Urothelium cell line (cell line): ENCODE data around the gene SRRM4.

Experiments used
- DNase-seq: peaks from one replicate; pipeline ENCODE4 v3.0.0; 2011; ENCODE audit warnings: low spot score, mixed read lengths
- FAIRE-seq: peaks from 2 replicates; lab custom pipeline; 2011; peaks lifted over from hg19 to GRCh38; lab: Jason Lieb, UNC

SRRM4 gene

DNA sequence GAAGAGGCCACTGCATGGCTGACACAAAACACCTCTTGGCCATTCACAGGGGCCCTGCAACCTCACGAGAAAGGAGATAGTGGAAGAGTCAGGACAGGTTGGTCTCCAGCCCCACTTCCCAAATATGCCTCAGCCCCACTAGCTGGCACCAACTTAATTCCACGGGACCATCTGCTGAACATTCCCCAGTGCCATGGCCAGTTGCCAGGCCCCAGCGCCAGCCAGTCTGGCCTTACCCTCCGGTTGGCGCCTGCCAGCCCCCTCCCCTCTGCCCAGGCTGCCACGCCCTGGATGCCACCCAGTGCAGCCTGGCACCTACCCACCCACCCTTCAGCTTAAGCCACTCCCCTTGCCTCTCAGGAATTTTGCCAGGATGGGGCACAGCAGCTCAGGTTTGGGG, 176.2 kb downstream of the SRRM4 start:
- no peak for FAIRE-seq

DNA sequence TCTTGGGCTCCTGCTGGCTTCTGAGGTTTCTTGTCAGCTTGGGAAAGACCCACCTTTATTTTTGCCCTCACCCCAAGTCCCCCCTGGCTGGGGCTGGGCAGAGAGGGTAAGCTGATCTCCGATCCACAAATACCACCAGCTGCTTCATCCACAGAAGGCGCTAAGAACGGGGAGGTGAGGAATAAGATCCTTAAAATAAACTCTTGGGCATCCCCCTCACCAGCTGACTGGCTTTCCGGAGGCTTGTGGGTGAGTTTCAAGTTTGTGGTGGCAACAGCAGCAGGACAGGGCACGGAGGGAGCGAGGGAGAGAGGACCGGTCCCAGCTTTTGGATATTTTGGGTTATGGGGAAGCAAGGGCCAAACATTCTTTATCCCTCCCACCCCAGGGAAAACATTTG, 176.6 kb downstream of the SRRM4 start:
- FAIRE-seq = no peak
- no peak for DNase-seq

More for the DNA sequence above, 176.2 kb downstream of the SRRM4 start:
- DNase-seq = no peak

GRCh38 chr12:119158402-119158801, 177.1 kb downstream of the SRRM4 start:
- no peak for FAIRE-seq
- no peak for DNase-seq

DNA sequence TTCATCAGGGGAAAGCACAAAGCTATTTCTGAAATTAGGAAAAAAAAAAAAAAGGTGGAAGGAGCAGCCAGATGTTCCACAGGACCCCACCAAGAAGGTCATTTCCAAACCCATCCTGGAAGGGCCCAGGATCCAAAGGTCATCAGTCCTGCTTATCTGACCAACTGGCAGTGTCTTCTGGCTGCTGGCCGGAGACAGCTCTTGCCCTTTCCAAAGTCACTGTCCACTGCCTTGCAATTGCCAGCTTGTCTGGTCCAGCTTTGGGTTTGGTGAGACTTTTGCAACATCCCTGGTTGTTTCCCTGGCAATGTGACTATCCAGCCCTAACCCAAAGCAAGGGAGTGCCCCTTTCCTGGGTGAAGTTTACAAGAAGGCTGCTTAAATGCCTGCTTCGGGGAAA, 178.5 kb downstream of the SRRM4 start:
- no peak for DNase-seq
- FAIRE-seq = no peak

- FAIRE-seq = no peak
- no peak for DNase-seq
These were observed 186.6 kb downstream of the SRRM4 start for GRCh38 chr12:119167902-119168301.

- no peak for DNase-seq
- FAIRE-seq = no peak
These were observed 187.4 kb downstream of the SRRM4 start for GRCh38 chr12:119168721-119169120.

- no peak for DNase-seq
- FAIRE-seq = no peak
These were observed 187.8 kb downstream of the SRRM4 start for GRCh38 chr12:119169150-119169549.

DNA sequence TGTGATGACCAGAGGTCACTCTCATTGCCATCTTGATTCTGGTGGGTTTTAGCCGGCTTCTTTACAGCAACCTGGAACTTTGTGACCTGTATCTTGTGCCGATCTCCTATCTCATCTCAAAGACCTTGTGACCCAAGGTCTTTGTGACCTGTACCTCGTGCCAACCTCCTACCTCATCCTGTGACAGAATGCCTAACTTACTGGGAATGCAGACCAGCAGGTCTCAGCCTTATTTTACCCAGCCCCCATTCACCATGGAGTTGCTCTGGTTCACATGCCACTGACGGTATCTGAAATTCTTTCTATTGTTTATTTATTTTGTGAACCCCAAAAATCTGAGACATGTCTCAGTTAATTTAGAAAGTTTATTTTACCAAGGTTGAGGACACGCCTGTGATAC, 189.9 kb downstream of the SRRM4 start:
- FAIRE-seq (no peak), DNase-seq (no peak)

DNA sequence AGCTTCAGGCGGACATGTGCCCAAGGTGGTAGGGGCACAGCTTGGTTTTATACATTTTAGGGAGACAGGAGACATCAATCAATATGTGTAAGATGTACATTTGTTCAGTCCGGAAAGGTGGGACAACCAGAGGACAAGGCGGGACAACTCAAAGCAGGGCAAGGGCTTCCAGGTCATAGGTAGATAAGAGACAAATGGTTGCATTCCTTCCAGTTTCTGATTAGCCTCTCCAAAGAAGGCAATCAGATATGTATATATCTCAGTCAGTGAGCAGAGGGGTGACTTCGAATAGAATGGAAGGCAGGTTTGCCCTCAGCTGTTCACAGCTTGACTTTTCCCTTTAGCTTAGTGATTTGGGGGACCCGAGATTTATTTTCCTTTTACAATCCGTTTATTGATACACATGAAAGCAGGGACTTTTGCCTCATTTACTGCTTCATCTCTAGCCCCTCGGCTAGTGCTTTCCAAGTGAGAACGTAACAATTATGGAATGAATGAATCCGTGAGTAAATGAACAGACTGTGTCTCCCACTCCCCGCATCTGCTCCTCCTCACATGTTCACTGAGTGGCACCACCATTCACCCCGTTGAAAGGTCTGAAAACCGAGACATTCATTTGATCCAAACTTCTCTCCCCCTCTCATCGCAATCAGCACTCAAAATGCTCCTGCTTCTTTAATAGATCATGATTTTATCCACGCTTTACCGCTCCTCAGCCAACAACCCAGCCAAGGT, 190.5 kb downstream of the SRRM4 start:
- no peak for FAIRE-seq
- no peak for DNase-seq

GRCh38 chr12:119175081-119175480, 193.7 kb downstream of the SRRM4 start:
- FAIRE-seq = no peak
- DNase-seq = no peak

DNA sequence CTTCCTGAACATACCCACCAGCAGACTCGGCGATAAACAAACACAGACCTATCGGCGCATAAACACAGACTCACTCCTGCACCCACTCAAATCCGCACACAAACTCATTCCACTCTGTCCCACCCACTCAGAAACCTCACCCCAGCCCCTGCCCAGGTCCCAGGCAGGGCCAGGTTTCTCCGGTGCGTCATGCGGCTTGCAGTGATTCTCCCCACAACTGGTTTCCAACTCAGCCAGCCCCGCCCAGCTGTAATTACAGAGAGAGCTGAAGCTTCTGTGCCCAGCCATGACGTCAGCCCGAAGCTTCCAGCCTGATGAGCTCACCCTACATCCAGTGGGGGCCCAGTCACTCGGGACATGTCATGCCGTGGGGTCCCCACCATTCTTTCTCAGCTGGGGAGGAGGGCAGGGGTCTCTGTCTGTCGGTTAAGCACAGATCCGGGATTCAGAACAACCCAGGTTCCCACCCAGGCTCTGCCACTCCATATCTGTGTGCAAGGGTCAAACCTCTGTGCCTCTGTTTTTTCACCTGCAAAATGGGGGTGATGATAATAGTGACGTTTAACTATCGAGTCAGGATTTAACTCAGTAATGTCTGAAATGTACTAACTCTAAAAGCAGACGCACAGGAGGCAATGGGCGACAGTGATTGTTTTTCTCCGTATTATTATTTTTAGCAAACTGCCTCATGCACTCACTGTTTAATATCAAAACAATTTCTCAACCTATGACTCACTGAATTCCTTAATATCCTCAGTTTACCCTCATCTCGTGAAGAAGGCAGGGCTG, 195.1 kb downstream of the SRRM4 start:
- FAIRE-seq (no peak), DNase-seq (peak; percentile 84)

DNA sequence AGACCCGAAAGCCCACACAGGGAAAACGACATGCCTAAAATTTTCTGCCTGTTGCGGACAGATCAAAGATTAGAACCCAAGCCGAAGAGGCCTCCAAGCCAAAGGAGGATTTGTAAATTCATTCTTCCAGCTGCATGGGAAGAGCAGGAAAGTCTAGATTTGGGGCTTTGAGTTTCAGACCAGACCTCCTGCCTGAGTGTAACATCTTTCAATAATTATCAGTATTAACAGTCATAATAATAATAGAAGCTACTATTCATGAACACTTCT, 195.7 kb downstream of the SRRM4 start:
- FAIRE-seq = no peak
- no peak for DNase-seq

- DNase-seq (no peak), FAIRE-seq (no peak)
These were observed 196.5 kb downstream of the SRRM4 start for GRCh38 chr12:119177724-119178380.

DNA sequence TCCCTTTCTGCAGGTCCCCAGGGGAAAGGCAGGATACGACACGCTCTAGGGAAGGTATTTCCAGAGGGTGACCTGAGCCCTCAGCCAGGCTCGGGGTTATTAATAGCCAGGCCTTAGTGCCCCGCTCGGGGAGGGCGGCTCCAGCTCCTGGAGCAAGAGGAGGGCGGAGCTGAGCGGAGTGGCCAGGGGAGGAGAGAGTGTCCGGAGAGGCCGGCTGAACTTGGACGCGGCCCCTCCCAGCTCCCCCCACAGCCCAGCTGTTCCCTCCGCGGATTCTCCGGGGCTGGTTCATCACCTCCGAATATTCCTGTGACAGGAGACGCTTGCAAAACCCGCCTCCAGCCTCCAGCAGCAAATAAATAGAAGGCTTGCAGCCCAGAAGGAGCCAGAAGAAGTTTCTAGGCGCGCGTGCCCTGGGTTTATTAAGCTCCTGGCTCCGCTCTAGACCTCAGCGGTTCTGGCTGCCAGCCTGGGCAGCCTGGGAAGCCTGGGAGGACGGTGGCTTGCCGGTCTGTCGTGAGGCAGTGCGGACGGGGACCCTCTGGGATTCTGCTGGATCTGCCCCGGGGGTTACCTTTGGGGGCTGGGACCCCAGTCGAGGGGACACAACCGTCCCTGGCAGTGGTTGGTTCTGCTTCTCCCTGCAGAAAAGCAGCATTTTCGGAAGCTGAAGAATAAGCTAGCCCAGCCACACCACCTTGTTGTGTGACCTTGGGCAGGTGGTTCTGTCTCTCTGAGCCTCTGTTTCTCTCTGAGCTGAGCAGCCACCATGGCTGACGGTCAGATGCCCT, 197.4 kb downstream of the SRRM4 start, which contains the start of gene HSPB8:
TSS of gene HSPB8 (plus strand) at position 388 of the 791 bp plus-strand sequence. CDS start at position 770, 382 bp downstream.
- peak; percentile 76 for DNase-seq

DNA sequence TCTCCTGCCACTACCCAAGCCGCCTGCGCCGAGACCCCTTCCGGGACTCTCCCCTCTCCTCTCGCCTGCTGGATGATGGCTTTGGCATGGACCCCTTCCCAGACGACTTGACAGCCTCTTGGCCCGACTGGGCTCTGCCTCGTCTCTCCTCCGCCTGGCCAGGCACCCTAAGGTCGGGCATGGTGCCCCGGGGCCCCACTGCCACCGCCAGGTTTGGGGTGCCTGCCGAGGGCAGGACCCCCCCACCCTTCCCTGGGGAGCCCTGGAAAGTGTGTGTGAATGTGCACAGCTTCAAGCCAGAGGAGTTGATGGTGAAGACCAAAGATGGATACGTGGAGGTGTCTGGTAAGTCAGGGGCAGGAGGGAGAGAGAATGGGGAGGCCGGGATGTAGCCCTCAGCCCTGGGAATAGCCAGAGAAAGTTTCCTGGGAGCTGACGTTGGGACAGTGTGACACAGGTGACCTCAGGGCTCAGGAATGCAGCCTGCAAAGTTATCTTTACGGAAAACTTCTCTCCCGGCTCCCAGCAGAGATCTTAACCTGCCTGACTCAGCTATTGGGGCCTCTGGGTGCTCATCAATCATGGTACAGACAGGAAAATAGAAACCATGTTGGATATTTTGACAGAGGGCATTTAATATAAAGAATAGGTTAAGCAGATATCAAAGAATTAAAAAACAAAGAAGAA, 198.1 kb downstream of the SRRM4 start:
- FAIRE-seq (no peak), DNase-seq (peak; percentile 75)

More for the DNA sequence above, 197.4 kb downstream of the SRRM4 start, which contains the start of gene HSPB8:
- FAIRE-seq = peak; percentile 42

DNA sequence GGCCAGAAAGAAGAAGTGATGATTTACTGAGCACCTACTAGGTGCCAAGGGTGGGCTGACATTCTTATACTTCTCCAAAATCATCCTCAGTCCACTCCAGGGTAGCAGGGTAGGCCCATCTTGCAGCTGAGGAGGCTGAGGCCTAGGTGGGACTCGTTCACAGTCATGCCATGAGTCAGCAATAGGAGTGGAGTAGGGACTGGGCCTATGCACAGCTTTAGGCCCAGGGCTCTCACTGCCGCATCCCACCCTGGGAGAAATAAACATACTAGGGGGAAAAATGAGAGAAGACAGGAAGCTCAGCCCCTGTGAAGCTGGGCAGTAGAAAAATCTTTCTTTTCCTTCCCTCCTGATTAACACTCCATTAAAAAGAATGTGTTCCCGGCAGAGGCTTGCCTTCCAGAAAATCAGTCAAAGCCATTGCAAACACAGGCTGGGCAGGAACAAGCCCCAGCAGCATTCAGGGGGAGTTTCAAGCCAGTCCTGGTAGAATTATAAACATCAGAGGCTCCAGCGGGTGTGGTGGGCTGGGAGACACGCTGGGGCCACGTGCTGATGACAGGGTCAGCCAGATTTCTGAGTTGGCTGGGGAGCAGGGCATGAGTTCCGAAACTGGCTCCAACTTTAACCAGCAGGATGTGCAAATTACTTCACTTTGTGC, 199.2 kb downstream of the SRRM4 start:
- DNase-seq (peak; percentile 54), FAIRE-seq (no peak)

DNA sequence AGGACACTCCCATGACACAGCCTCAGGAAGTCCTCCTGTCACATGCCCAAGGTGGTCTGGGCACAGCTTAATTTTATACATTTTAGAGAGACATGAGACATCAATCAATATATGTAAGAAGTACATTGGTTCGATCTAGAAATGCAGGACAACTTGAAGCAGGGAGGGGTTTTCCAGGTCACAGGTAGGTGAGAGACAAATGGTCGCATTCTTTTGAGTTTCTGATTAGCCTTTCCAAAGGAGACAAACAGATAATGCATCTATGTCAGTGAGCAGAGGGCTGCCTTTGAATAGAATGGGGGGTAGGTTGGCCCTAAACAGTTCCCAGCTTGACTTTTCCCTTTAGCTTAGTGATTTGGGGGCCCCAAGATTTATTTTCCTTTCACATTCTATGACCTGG, 199.9 kb downstream of the SRRM4 start:
- no peak for DNase-seq
- no peak for FAIRE-seq

- FAIRE-seq (no peak), DNase-seq (no peak)
These were observed 200.6 kb downstream of the SRRM4 start for GRCh38 chr12:119181944-119182343.

DNA sequence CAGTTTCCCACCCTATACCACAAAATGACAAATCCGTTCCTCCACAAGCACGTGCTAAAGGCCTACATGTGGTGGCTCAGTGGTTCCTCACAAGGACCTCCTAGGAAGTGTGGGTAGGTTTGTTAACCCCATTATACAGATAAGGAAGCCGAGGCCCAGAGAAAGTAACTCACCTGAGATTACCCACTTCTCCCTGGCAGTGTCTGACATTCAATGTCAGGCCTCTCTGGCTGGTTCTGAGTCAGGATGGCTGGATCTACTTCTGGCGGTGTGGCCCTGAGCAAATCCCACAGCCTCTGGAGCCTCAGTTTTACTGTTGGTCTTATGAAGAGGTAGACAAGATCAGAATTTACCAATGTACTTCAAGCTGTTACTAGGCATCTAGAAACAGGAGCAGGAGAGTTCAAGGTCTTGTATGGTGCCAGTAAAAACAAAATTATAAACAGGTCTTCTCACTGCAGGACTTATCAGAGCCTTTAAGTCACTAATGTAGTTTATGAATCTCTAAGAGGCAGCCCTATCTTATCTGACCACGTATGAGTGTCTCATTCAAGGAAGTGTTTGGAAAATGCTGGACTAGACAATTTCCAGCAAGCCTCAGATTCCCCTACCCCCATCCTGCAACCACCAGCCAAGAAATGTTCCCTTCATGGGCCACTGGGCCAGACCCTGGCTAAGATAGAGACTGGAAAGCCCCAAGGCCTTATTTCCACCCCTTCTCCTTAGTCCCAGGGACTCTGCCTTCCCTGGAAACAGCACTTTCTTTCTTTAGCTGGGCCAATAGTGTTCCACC, 201.6 kb downstream of the SRRM4 start:
- no peak for FAIRE-seq
- DNase-seq = no peak
